ENCODE measurements around the gene IL20RA. TPM values are rescaled to one million over a fixed set of nuclear protein-coding genes. Genes with fewer than 3 reads are reported as not detected.

Gene IL20RA
- total and polyA plus RNA-seq, 9 donors = 16.0 to 38.7 (median 23.5) TPM

DNA sequence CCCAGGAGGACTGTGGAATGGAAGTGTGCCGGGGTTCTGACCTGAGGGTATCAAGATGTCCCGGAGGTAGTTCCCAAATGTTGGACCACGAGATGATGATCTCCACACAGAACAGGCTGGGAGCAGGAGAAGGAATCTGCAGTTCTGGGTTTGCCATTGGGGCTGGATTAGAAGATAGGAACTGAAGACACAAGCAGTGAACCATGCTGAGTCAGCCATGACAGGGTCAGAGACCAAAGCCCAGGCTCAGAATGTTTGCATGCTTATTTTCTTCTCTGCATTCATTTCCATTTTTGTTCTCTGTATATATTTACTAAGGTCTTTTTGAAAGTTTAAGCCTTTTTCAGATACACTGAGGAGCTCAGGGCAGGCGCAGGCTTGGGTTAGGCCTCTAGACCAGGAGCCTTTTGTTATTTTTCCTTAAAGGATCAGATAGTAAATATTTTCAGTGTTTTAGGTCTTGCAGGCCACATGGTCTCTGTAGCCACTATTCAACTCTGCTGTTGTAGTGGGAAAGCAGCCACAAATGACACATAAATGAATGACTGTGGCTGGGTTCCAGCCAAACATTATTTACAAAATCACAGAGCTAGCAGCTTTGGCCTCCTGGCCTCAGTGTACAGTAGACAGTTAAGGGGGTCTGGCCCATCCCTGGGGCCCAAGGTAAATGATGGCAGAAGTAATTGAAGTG, 94.2 kb downstream of the IL20RA start:
- no peak for DNase-seq
- WGBS (ENCODE audit: insufficient coverage) = 81% methylated on average over 3 of the region's 4 CpGs

More for the DNA sequence above, 94.2 kb downstream of the IL20RA start:
- Histone ChIP-seq H3K27ac (ENCODE audit: low read length) (no peak overlapping the region), H3K36me3 (ENCODE audit: control insufficient read depth, insufficient read depth, low read length) (no peaks in the 10 kb centered on the region), H3K4me3 (ENCODE audit: low read length) (no peak overlapping the region), H3K9me3 (replicated peaks; ENCODE audit: control insufficient read depth, low read depth, low read length) (no peaks in the 10 kb centered on the region), H3K27me3 (ENCODE audit: control insufficient read depth, insufficient read depth, low read length) (no peaks in the 10 kb centered on the region), H3K4me1 (ENCODE audit: control insufficient read depth, insufficient read depth, low read length) (no peaks in the 10 kb centered on the region)

Other genes with a start within 250 kb of the IL20RA start
- 9.4 TPM for gene PEX7, start 222.4 kb downstream of the IL20RA start, total RNA-seq
- gene PEX7, start 222.4 kb downstream of the IL20RA start, polyA plus RNA-seq (ENCODE audit: insufficient read depth in 1 of 8, insufficient read length in 8 of 8, low replicate concordance in 1 of 8) = 1 to 10 TPM; 6.1 to 9.4 (median 7.8) TPM
- gene SLC35D3, start 122.7 kb downstream of the IL20RA start, total RNA-seq = not detected
- under 1 TPM in 3 of 8 donors, not detected in 5; 0.07 to 0.13 (median 0.08) TPM for gene SLC35D3, start 122.7 kb downstream of the IL20RA start, polyA plus RNA-seq (ENCODE audit: insufficient read depth in 1 of 8, insufficient read length in 8 of 8, low replicate concordance in 1 of 8)
- gene IL22RA2, start 128.7 kb upstream of the IL20RA start, total RNA-seq = not detected
- gene IL22RA2, start 128.7 kb upstream of the IL20RA start, polyA plus RNA-seq (ENCODE audit: insufficient read depth in 1 of 8, insufficient read length in 8 of 8, low replicate concordance in 1 of 8) = under 1 TPM in 1 of 8 donors, not detected in 7; 0.23 TPM
- gene IFNGR1, start 174.4 kb upstream of the IL20RA start, total RNA-seq = 55.2 TPM
- 10 to 100 TPM; 41.8 to 50.1 (median 45.1) TPM for gene IFNGR1, start 174.4 kb upstream of the IL20RA start, polyA plus RNA-seq (ENCODE audit: insufficient read depth in 1 of 8, insufficient read length in 8 of 8, low replicate concordance in 1 of 8)